HepG2 (cell line): ENCODE results near the gene IL1R1. TPM values are rescaled to one million over a fixed set of nuclear protein-coding genes. Genes with fewer than 3 reads are reported as not detected.

Experiments used
- CHD4 ChIP-seq: fragments of 200-600 bp; sonication (generic); IDR thresholded peaks from 2 replicates; pipeline ENCODE4 v1.7.0; 2017; ENCODE audit warnings: mild to moderate bottlenecking, low read length, borderline replicate concordance
- E2F5 ChIP-seq: sonication (generic); formaldehyde crosslinking; conservative IDR thresholded peaks from 2 replicates; pipeline ENCODE4 v1.4.0; 2020; ENCODE audit warnings: missing genetic modification reagents
- FOXK1 ChIP-seq: sonication (generic); formaldehyde crosslinking; IDR thresholded peaks from 2 replicates; pipeline ENCODE4 v1.4.0; 2020; ENCODE audit warnings: low read depth, missing genetic modification reagents, borderline replicate concordance
- GFI1 ChIP-seq: sonication (generic); formaldehyde crosslinking; IDR thresholded peaks from 2 replicates; pipeline ENCODE4 v1.5.0; 2020; ENCODE audit warnings: missing genetic modification reagents, mild to moderate bottlenecking, borderline replicate concordance
- IRF1 ChIP-seq: sonication (generic); formaldehyde crosslinking; IDR thresholded peaks from 2 replicates; pipeline ENCODE4 v1.4.0; 2020; ENCODE audit warnings: low read depth, mild to moderate bottlenecking, missing genetic modification reagents
- IRX3 ChIP-seq: sonication (generic); formaldehyde crosslinking; IDR thresholded peaks from 2 replicates; pipeline ENCODE4 v1.8.1; 2023; ENCODE audit warnings: mild to moderate bottlenecking, low read depth, missing genetic modification reagents, borderline replicate concordance
- MTA3 ChIP-seq: sonication (generic); formaldehyde crosslinking; IDR thresholded peaks from 2 replicates; pipeline ENCODE4 v1.4.0; 2020; ENCODE audit warnings: missing genetic modification reagents
- NCOA2 ChIP-seq: sonication (generic); formaldehyde crosslinking; IDR thresholded peaks from 2 replicates; pipeline ENCODE4 v1.8.0; 2022; ENCODE audit warnings: inconsistent platforms
- NFRKB ChIP-seq: fragments of 450-650 bp; IDR thresholded peaks from 2 replicates; pipeline ENCODE4 v1.6.1; 2017
- RXRB ChIP-seq: IDR thresholded peaks from 2 replicates; pipeline ENCODE4 v1.6.1; 2016; ENCODE audit warnings: borderline replicate concordance, missing genetic modification reagents, missing compliant biosample characterization
- SKIL ChIP-seq: sonication (generic); formaldehyde crosslinking; IDR thresholded peaks from 2 replicates; pipeline ENCODE4 v1.8.0; 2022; ENCODE audit warnings: missing genetic modification reagents, mild to moderate bottlenecking, moderate library complexity, borderline replicate concordance
- UBTF ChIP-seq: sonication (generic); formaldehyde crosslinking; IDR thresholded peaks from 2 replicates; pipeline ENCODE4 v1.4.0; 2020; ENCODE audit warnings: mild to moderate bottlenecking, missing genetic modification reagents
- ZBTB10 ChIP-seq: sonication (generic); formaldehyde crosslinking; IDR thresholded peaks from 2 replicates; pipeline ENCODE4 v1.4.0; 2020; ENCODE audit warnings: missing genetic modification reagents, borderline replicate concordance
- ZFP36L1 ChIP-seq: sonication (generic); formaldehyde crosslinking; IDR thresholded peaks from 2 replicates; pipeline ENCODE4 v1.8.0; 2022; ENCODE audit warnings: mild to moderate bottlenecking, missing genetic modification reagents, moderate library complexity
- ZKSCAN1 ChIP-seq: fragments of 150-350 bp; IDR thresholded peaks from 2 replicates; pipeline ENCODE4 v1.6.1; 2014; ENCODE audit warnings: low read length
- ZNF282 ChIP-seq: fragments of 450-650 bp; IDR thresholded peaks from 2 replicates; pipeline ENCODE4 v1.6.1; 2018; ENCODE audit not compliant: partially characterized antibody
- polyA plus RNA-seq, 8 experiments: library from polyadenylated mRNA; depleted of rRNA in 3 of 8; stranded (reverse) in 7 of 8; unstranded in 1 of 8; fragments of >200 nt; fragmentation: Illumina TruSeq in 4 of 8; extraction: Trizol in 4 of 8; gene quantifications; 2 replicates each; pipeline versions ENCODE4 v1.2.1 to v1.2.3, GENCODE V29; 2011 to 2016; ENCODE audit warnings: low read depth in 4 of 8, missing spikeins in 1 of 8, mixed read lengths in 1 of 8; ENCODE audit not compliant: insufficient read depth in 1 of 8
- total RNA-seq, 5 experiments: library from RNA; depleted of rRNA; stranded (reverse); fragments of >200 nt; fragmentation: Illumina TruSeq; extraction: Trizol; gene quantifications; 2 replicates each; pipeline ENCODE4 v1.2.3, GENCODE V29; 2016; ENCODE audit warnings: low read depth in 1 of 5
- TF ChIP-seq, protein P1 (sequence below): sonication (generic); formaldehyde crosslinking; IDR thresholded peaks from 2 replicates; pipeline ENCODE4 v1.4.0; 2020; ENCODE audit warnings: missing genetic modification reagents, borderline replicate concordance

The IL1R1 gene
- total and polyA plus RNA-seq, 2 of the 13 experiments (the other 11 are each of a cell fraction or from before 2014, with no cell fraction given), result 38.0 to 93.1 TPM

DNA sequence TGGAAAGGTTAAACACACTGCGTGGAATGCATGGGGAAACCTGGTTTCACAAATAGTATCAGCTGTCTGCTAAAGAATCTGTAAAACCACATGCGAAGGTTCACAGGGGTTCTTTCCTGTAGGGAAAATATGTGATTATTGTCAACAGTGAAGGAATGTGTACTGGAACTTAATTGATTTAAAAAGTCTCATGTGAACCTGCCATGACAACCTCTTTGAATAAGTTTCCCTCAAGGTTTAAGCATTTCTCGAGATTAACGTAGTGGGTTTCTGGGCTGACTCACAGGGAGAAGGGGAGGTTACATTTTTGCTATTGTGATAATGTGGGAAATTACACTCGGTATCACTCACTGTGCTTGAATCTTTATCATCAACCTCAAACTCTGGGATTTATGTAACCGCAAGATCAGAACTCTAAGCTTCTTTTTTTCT, 28.2 kb upstream of the IL1R1 start (continued):
- no peak for TF ChIP-seq ZBTB10 (CRISPR knock-in tag)
- TF ChIP-seq ZNF282, result no peak
- no peak for TF ChIP-seq UBTF (CRISPR knock-in tag)
- TF ChIP-seq NFRKB, result no peak
- no peak for TF ChIP-seq CHD4
- no peak for TF ChIP-seq MTA3 (CRISPR knock-in tag)
- TF ChIP-seq IRX3 (CRISPR knock-in tag), result no peak
- no peak for TF ChIP-seq ZFP36L1 (CRISPR knock-in tag)
- 0 out of 2 replicates have a peak, but pooled peaks have one; percentile 38 for TF ChIP-seq RXRB (CRISPR knock-in tag)
- TF ChIP-seq SKIL, result no peak
- no peak for TF ChIP-seq IRF1 (CRISPR knock-in tag)
- peak; percentile 38 for TF ChIP-seq NCOA2 (CRISPR knock-in tag)
- no peak for TF ChIP-seq GFI1 (CRISPR knock-in tag)
- no peak for TF ChIP-seq ZKSCAN1
- TF ChIP-seq FOXK1 (CRISPR knock-in tag), result no peak
- TF ChIP-seq, protein P1, sequence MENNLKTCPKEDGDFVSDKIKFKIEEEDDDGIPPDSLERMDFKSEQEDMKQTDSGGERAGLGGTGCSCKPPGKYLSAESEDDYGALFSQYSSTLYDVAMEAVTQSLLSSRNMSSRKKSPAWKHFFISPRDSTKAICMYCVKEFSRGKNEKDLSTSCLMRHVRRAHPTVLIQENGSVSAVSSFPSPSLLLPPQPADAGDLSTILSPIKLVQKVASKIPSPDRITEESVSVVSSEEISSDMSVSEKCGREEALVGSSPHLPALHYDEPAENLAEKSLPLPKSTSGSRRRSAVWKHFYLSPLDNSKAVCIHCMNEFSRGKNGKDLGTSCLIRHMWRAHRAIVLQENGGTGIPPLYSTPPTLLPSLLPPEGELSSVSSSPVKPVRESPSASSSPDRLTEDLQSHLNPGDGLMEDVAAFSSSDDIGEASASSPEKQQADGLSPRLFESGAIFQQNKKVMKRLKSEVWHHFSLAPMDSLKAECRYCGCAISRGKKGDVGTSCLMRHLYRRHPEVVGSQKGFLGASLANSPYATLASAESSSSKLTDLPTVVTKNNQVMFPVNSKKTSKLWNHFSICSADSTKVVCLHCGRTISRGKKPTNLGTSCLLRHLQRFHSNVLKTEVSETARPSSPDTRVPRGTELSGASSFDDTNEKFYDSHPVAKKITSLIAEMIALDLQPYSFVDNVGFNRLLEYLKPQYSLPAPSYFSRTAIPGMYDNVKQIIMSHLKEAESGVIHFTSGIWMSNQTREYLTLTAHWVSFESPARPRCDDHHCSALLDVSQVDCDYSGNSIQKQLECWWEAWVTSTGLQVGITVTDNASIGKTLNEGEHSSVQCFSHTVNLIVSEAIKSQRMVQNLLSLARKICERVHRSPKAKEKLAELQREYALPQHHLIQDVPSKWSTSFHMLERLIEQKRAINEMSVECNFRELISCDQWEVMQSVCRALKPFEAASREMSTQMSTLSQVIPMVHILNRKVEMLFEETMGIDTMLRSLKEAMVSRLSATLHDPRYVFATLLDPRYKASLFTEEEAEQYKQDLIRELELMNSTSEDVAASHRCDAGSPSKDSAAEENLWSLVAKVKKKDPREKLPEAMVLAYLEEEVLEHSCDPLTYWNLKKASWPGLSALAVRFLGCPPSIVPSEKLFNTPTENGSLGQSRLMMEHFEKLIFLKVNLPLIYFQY (CRISPR knock-in tag), result no peak
- no peak for TF ChIP-seq E2F5 (CRISPR knock-in tag)
